Neural crest cell (in vitro differentiated cells): ENCODE results near the gene ALOX12B. TPM values are rescaled to one million over a fixed set of nuclear protein-coding genes. Genes with fewer than 3 reads are reported as not detected.

Experiments
- DNase-seq: peaks from one replicate; pipeline ENCODE4 v3.0.0; 2021; ENCODE audit warnings: low read depth, mixed read lengths, low spot score
- H3K27ac Mint-ChIP-seq: one replicate; pipeline ENCODE4 v1.8.0; 2021; ENCODE audit warnings: mild to moderate bottlenecking, mixed read lengths; ENCODE audit not compliant: unreplicated experiment
- H3K27me3 Mint-ChIP-seq: 2 replicates; pipeline ENCODE4 v1.8.0; 2021; ENCODE audit warnings: low read depth, mild to moderate bottlenecking, mixed read lengths
- H3K36me3 Mint-ChIP-seq: 2 replicates; pipeline ENCODE4 v1.8.0; 2021; ENCODE audit warnings: low read depth, mild to moderate bottlenecking, mixed read lengths
- H3K4me1 Mint-ChIP-seq: 2 replicates; pipeline ENCODE4 v1.8.0; 2021; ENCODE audit warnings: mixed read lengths
- H3K4me3 Mint-ChIP-seq: one replicate; pipeline ENCODE4 v1.8.0; 2021; ENCODE audit warnings: mild to moderate bottlenecking, mixed read lengths
- H3K9me3 Mint-ChIP-seq: 2 replicates; pipeline ENCODE4 v1.8.0; 2021; ENCODE audit warnings: mixed read lengths
- total RNA-seq: library from RNA; stranded (reverse); gene quantifications from 2 replicates; pipeline ENCODE4 v1.2.1, GENCODE V29; 2021
- TF ChIP-seq, protein P1 (sequence below): fragments of 200-600 bp; sonication (generic); conservative IDR thresholded peaks from 2 replicates; pipeline ENCODE4 v1.5.0; 2021; ENCODE audit warnings: antibody characterized with exemption, mild to moderate bottlenecking

The ALOX12B gene
- total RNA-seq, 1 donor from 2014 or later = not detected

DNA sequence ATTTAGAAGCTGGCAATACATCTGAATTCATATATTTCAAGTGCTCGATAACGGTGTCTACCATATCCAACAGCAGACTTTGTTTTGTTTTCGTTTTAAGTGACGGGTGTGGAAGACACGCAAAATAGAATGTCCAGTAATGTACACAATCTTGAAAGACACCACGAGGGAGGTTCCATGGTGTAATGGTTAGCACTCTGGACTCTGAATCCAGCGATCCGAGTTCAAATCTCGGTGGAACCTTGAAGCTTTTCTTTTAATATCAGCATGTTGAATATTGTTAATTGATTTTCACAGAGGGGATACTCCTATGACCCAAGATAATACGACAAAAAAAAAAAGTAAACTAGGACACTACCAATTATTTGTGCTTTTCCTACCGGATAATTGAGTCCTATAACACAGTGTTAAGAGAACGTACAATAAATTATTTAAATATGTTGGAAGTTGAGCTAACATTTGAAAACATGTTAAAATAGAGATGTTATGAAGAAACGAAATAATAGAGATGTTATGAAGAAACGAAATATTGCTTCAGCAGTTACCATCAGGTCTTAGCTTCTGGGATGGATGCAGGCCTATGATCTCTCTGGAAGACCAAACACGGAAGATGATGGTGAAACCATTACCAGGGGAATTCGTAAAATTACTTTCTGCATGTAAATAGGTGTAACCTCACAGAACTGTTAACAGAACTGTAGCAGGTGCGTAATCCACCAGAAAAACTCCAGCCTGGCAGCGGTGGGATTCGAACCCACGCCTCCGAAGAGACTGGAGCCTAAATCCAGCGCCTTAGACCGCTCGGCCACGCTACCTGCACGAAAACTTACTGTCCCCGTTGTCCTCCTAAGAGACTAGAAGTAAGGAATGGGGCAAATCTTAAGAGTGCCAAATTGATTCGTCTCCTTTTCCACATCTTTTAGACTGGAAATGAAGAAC, 32.3 kb upstream of the ALOX12B start:
- Mint-ChIP-seq H3K36me3 (peaks cover 15% of the 10 kb centered on the region), H3K9me3 (peaks cover 3% of the 10 kb centered on the region), H3K4me1 (peaks cover 60% of the 10 kb centered on the region), H3K27me3 (peaks cover 96% of the 10 kb centered on the region), H3K27ac (no peak overlapping the region), H3K4me3 (peak overlapping the region; percentile 96)
- TF ChIP-seq, protein P1, sequence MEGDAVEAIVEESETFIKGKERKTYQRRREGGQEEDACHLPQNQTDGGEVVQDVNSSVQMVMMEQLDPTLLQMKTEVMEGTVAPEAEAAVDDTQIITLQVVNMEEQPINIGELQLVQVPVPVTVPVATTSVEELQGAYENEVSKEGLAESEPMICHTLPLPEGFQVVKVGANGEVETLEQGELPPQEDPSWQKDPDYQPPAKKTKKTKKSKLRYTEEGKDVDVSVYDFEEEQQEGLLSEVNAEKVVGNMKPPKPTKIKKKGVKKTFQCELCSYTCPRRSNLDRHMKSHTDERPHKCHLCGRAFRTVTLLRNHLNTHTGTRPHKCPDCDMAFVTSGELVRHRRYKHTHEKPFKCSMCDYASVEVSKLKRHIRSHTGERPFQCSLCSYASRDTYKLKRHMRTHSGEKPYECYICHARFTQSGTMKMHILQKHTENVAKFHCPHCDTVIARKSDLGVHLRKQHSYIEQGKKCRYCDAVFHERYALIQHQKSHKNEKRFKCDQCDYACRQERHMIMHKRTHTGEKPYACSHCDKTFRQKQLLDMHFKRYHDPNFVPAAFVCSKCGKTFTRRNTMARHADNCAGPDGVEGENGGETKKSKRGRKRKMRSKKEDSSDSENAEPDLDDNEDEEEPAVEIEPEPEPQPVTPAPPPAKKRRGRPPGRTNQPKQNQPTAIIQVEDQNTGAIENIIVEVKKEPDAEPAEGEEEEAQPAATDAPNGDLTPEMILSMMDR = no peak
- peak; percentile 96 for DNase-seq

DNA sequence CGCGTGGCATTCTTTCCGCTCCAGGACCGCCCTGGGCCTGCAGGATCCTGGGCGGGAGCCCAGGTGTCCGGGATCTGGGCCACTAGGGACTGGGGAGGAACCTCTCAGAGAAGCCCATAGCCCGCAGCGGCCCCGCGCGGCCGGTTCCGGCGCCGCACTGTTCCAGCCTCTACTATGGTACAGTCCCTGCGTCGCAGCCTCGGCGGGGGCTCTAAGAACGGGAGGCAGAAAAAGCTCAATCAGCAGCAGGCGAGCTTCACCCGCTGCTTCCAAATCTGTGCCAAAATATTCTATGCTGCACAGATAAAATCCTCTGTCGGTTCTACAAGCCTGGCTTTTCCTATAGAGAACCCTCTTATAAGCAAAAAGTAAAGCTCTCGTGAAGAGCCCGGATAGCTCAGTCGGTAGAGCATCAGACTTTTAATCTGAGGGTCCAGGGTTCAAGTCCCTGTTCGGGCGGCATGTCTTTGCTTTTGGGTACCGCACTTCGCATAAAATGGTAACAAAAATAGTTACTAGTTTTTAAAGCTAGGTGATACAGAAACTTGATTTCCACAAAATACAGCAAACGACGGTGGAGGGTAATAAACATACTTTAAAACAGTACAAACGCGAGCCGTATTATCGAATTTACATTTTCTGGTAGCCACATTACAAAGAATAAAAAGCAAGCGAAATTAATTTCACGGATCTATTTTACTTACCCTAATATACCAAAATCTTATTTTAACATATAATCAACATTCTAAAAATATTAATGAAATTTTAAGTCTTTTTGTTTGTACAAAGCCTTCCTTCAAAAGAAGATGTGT, 31.5 kb upstream of the ALOX12B start:
- H3K4me3 Mint-ChIP-seq = peak overlapping the region; percentile 96
- H3K4me1 Mint-ChIP-seq = peaks cover 51% of the 10 kb centered on the region
- peaks cover 15% of the 10 kb centered on the region for H3K36me3 Mint-ChIP-seq
- DNase-seq = peak; percentile 81
- TF ChIP-seq, protein P1 = peak; percentile 82
- H3K27me3 Mint-ChIP-seq = peaks cover 96% of the 10 kb centered on the region
- H3K27ac Mint-ChIP-seq = peak overlapping the region; percentile 76
- peaks cover 3% of the 10 kb centered on the region for H3K9me3 Mint-ChIP-seq

DNA sequence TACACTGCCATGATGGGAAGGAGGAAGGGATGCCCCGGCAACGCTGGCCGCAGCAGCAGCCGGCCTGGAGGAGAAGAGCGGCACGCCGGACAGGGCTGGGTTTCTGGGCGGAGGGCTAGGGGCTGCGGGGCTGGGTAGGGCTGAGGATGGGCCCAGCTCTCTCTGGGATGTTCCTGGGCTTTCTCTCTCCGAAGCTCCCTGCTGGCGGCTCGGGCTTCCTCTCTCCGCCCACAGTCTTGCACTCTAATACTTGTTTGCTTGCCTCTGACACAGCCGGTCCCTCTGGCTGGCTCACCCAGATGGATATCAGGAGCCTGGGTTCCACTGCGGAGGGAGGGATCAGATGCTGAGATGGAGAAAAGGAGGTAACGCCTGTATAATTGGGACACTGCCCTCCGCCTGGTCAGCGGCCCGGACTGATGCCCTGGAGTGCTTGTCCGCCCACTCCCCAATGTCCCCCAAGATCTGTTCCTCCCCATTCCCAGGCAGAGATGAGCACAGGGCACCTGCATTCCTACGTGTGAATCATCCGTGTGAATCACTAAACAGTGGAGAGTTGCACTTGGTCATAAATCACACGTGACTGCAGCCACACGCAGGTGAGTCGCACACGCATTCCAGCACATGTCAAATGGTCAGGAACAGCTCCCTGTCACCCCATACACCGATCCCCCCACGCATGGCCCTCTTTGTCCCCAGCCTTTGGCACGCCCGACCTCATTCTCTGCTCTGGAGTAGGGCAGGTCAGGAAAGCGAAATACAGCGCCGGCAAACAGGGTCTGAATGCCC, 30.7 kb upstream of the ALOX12B start, which contains the start of gene ALOXE3:
ALOXE3 (minus strand) TSS at position 535 of the 789 bp plus-strand sequence; CDS start at position 11, 524 bp downstream.
- peak; percentile 26 for DNase-seq
- peaks cover 3% of the 10 kb centered on the region for H3K9me3 Mint-ChIP-seq
- H3K4me1 Mint-ChIP-seq = peaks cover 43% of the 10 kb centered on the region
- TF ChIP-seq, protein P1 = no peak
- peak within 1 kb of the TSS; percentile 96 for H3K4me3 Mint-ChIP-seq
- H3K27me3 Mint-ChIP-seq = peaks cover 94% of the 10 kb centered on the region
- H3K36me3 Mint-ChIP-seq = peaks cover 15% of the 10 kb centered on the region
- H3K27ac Mint-ChIP-seq = peak within 1 kb of the TSS; percentile 76

DNA sequence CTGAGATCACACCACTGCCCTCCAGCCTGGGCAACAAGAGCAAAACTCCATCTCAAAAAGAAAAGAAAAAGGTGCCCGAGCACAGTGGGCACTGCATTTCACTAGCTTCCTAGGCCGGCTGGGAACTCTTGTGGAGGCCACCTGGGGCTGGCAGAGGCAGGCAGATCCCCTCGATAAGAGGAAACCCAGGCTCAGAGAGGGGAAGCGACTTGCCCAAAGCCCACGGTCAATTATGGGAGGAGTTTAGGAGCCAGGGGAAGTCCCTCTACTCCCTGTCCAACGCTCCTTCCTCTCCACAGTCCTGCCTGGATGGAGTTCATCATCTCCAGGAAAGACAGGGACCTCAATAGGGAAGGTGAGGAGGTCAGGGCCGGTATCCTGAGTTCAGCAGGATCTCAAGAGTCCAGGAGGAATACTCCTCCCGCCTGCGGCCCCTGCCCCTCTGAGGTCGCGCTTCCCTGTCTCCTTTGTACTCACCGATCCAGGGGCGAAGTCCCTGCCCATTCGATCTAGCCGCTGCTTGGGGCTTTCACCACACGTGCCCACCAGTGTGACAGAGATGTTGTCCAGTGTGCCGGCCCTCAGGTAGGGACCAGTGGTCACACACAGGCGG, 30.0 kb upstream of the ALOX12B start:
- Mint-ChIP-seq H3K27me3 (peaks cover 94% of the 10 kb centered on the region), H3K4me1 (peaks cover 38% of the 10 kb centered on the region), H3K36me3 (peaks cover 15% of the 10 kb centered on the region), H3K27ac (no peak overlapping the region), H3K4me3 (peak overlapping the region; percentile 96), H3K9me3 (peaks cover 3% of the 10 kb centered on the region)
- TF ChIP-seq, protein P1 = no peak
- no peak for DNase-seq
